GM19193 (cell line): ENCODE data around the gene TRPM2.

Source experiments
- POLR2A ChIP-seq: IDR thresholded peaks from 4 replicates; pipeline ENCODE4 v1.6.1; 2011; ENCODE audit not compliant: insufficient read depth, insufficient read length; ENCODE audit errors: extremely low read depth

TRPM2 gene

GRCh38 chr21:44453120-44453519 lies 99.7 kb downstream of the TRPM2 start:
- TF ChIP-seq POLR2A, result no peak

- no peak for TF ChIP-seq POLR2A
Observed at GRCh38 chr21:44454058-44454457, 100.6 kb downstream of the TRPM2 start.

GRCh38 chr21:44454747-44455523 lies 101.5 kb downstream of the TRPM2 start, which contains the start of gene LRRC3:
Gene LRRC3 (plus strand): TSS chr21:44455510. CDS start chr21:44456645, 1,135 bp downstream.
- TF ChIP-seq POLR2A, result no peak

- no peak for TF ChIP-seq POLR2A
Observed at GRCh38 chr21:44455524-44456213, 102.2 kb downstream of the TRPM2 start.

GRCh38 chr21:44456214-44456914 lies 102.9 kb downstream of the TRPM2 start:
- TF ChIP-seq POLR2A, result no peak

GRCh38 chr21:44456915-44457736 lies 103.7 kb downstream of the TRPM2 start:
- no peak for TF ChIP-seq POLR2A

- TF ChIP-seq POLR2A, result no peak
Observed at GRCh38 chr21:44458971-44459711, 105.7 kb downstream of the TRPM2 start.

- no peak for TF ChIP-seq POLR2A
Observed at GRCh38 chr21:44459712-44460440, 106.5 kb downstream of the TRPM2 start.

- TF ChIP-seq POLR2A, result no peak
Observed at GRCh38 chr21:44460441-44460755, 107.0 kb downstream of the TRPM2 start.

GRCh38 chr21:44461005-44461404 lies 107.6 kb downstream of the TRPM2 start:
- no peak for TF ChIP-seq POLR2A

- no peak for TF ChIP-seq POLR2A
Observed at GRCh38 chr21:44461464-44462001, 108.1 kb downstream of the TRPM2 start.

- no peak for TF ChIP-seq POLR2A
Observed at GRCh38 chr21:44462086-44462833, 108.8 kb downstream of the TRPM2 start.

- TF ChIP-seq POLR2A, result no peak
Observed at GRCh38 chr21:44462834-44463200, 109.4 kb downstream of the TRPM2 start.

GRCh38 chr21:44463724-44464123 lies 110.3 kb downstream of the TRPM2 start:
- no peak for TF ChIP-seq POLR2A
